Effector memory CD8-positive, alpha-beta T cell (primary cell): ENCODE data around the gene TBC1D1.

Experiments used
- ATAC-seq: fragments of 150-1000 bp; cut with Tn5 transposase; replicated peaks from 2 replicates; pipeline ENCODE4 v1.10.0; 2021; ENCODE audit warnings: mild to moderate bottlenecking, moderate library complexity
- DNase-seq, 3 experiments: peaks; one replicate each; pipeline ENCODE4 v3.0.0; 2021
- H3K27ac Mint-ChIP-seq, 2 donors: one replicate each; pipeline ENCODE4 v1.8.0; 2022; ENCODE audit warnings: mild to moderate bottlenecking in 2 of 2, mixed read lengths in 2 of 2, moderate library complexity in 2 of 2
- H3K27me3 Mint-ChIP-seq, 2 donors: one replicate each; pipeline ENCODE4 v1.8.0; 2022; ENCODE audit warnings: mixed read lengths in 2 of 2
- H3K36me3 Mint-ChIP-seq: one replicate; pipeline ENCODE4 v1.8.0; 2022; ENCODE audit warnings: mild to moderate bottlenecking, moderate library complexity, mixed read lengths; ENCODE audit not compliant: insufficient read depth
- H3K4me1 Mint-ChIP-seq, 2 donors: one replicate each; pipeline ENCODE4 v1.8.0; 2022; ENCODE audit warnings: low read depth in 2 of 2, mixed read lengths in 2 of 2
- H3K4me3 Mint-ChIP-seq, 2 donors: one replicate each; pipeline ENCODE4 v1.8.0; 2022; ENCODE audit warnings: mild to moderate bottlenecking in 2 of 2, mixed read lengths in 2 of 2, moderate library complexity in 2 of 2
- H3K9me3 Mint-ChIP-seq, 2 donors: one replicate each; pipeline ENCODE4 v1.8.0; 2022; ENCODE audit warnings: mixed read lengths in 2 of 2

TBC1D1 gene

GRCh38 chr4:38162240-38162784, 271.4 kb downstream of the TBC1D1 start:
- Mint-ChIP-seq H3K4me1 (peaks cover 6 to 9% of the 10 kb centered on the region in 2 donors), H3K9me3 (no peaks in the 10 kb centered on the region), H3K27me3 (no peaks in the 10 kb centered on the region), H3K4me3 (no peak overlapping the region), H3K36me3 (no peaks in the 10 kb centered on the region), H3K27ac (peak overlapping the region; percentile 72 to 85)
- no peak for DNase-seq
- ATAC-seq, result no peak

DNA sequence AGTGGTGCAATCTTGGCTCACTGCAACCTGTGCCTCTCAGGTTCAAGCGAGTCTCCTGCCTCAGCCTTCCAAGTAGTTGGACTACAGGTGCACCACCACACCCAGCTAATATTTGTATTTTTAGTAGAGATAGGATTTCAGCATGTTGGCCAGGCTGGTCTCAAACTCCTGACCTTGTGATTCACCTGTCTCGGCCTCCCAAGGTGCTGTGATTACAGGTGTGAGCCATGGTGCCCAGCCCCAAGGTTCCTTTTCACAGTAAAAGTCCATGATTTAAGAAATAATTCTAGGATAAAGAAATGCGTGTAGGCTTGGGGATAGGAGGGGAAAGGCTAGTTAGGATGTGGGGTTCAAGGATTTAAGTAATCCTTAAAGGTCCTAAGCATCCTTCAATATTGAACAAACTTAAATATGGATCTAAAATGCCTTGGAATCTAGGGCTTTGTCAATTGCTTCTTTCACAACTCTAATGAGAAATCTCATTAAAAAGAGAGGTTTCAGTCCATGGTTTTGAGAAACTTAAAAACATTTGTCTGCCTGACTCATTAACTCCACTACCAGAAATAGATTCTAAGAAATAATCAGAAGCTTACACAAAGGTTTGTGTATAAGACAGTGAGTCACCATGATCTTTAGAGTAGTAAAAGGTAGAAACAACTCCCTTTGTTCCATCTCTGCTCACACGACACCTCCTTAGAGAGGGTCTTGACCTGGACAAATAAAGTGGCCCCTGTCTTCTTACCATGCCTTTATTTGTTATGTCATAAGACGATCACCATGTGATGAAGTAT, 272.5 kb downstream of the TBC1D1 start:
- peak overlapping the region in 1 of 2 donors; percentile 72 for H3K27ac Mint-ChIP-seq
- H3K4me1 Mint-ChIP-seq, result peaks cover 6 to 9% of the 10 kb centered on the region in 2 donors
- peaks cover 3% of the 10 kb centered on the region for H3K36me3 Mint-ChIP-seq
- H3K4me3 Mint-ChIP-seq, result no peak overlapping the region
- H3K27me3 Mint-ChIP-seq, result no peaks in the 10 kb centered on the region
- ATAC-seq (no peak), DNase-seq (no peak)
- H3K9me3 Mint-ChIP-seq, result no peaks in the 10 kb centered on the region

DNA sequence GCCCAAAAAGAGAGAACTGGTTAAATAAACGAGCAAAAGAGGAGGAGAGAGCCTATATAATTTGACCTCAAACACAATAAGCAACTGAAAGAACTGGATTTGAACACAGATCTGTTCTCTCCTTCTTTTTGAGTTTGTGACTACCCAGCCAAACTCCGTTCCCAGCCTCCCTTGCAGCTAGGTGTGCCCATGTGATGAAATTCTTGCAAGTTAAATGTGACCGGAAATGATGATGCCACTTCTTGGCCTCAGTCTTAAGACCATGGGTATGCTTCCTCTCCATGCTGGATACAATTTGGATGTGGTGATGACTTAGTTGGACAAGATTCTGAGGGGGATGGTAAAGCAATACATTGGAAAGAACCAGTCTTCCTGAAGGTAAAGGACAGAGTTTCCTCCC, 273.5 kb downstream of the TBC1D1 start:
- Mint-ChIP-seq H3K27me3 (no peaks in the 10 kb centered on the region), H3K36me3 (peaks cover 3% of the 10 kb centered on the region), H3K4me1 (peaks cover 6 to 9% of the 10 kb centered on the region in 2 donors), H3K9me3 (no peaks in the 10 kb centered on the region), H3K4me3 (no peak overlapping the region), H3K27ac (no peak overlapping the region)
- ATAC-seq (no peak), DNase-seq (no peak)

- no peak overlapping the region for H3K27ac Mint-ChIP-seq
- peaks cover 2 to 3% of the 10 kb centered on the region in 2 donors for H3K4me1 Mint-ChIP-seq
- ATAC-seq, result no peak
Observed at GRCh38 chr4:38166082-38166481, 275.2 kb downstream of the TBC1D1 start.

DNA sequence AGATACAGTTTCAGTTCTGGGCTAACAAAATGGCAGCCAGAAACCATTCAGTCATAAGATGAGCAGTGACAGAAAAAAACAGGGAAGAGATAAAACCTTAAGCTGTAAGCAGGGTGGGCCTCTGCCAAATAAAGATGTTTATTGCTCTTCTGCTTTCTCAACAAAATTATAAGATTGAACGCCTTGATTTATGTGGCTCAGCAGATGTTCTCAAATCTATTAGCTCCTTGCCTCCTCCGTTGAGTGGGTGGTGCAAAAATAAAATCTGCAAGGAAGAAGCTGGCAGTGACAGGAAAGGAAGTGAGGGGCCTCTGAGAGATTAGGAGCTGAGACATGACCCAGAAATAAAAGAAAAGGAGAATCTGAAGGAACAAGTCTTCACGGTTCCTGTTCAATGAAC, 275.9 kb downstream of the TBC1D1 start:
- H3K27me3 Mint-ChIP-seq, result no peaks in the 10 kb centered on the region
- H3K9me3 Mint-ChIP-seq, result no peaks in the 10 kb centered on the region
- H3K4me1 Mint-ChIP-seq, result peaks cover 0 to 2% of the 10 kb centered on the region in 2 donors
- ATAC-seq, result no peak
- peaks cover 3% of the 10 kb centered on the region for H3K36me3 Mint-ChIP-seq
- H3K27ac Mint-ChIP-seq, result no peak overlapping the region
- no peak overlapping the region for H3K4me3 Mint-ChIP-seq
- no peak for DNase-seq

More at GRCh38 chr4:38166082-38166481, 275.2 kb downstream of the TBC1D1 start:
- no peaks in the 10 kb centered on the region for H3K9me3 Mint-ChIP-seq
- DNase-seq, result no peak
- H3K27me3 Mint-ChIP-seq, result no peaks in the 10 kb centered on the region
- peaks cover 3% of the 10 kb centered on the region for H3K36me3 Mint-ChIP-seq
- H3K4me3 Mint-ChIP-seq, result no peak overlapping the region

DNA sequence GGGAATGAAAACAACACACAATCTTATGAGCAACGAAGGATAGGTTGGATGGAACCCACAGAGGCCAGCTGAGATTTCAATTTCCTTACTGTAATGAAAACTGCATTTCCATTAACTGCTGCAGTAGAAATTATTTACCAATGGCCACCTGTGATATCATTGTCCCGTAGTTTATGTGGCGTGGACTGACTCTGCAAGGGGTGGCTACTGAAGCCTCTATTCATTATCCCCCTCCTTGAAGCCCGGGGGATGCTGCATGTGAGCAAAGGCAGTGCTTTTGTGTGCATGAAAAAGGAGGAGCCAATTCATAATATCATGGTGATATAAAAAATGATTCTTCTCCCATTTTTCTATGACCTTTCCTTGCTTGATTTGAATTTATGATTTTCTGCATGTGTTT, 277.1 kb downstream of the TBC1D1 start:
- H3K9me3 Mint-ChIP-seq, result no peaks in the 10 kb centered on the region
- peaks cover 0 to 2% of the 10 kb centered on the region in 2 donors for H3K4me1 Mint-ChIP-seq
- no peak for ATAC-seq
- no peak overlapping the region for H3K4me3 Mint-ChIP-seq
- no peak overlapping the region for H3K27ac Mint-ChIP-seq
- H3K27me3 Mint-ChIP-seq, result no peaks in the 10 kb centered on the region
- H3K36me3 Mint-ChIP-seq, result peaks cover 3% of the 10 kb centered on the region
- DNase-seq, result no peak

DNA sequence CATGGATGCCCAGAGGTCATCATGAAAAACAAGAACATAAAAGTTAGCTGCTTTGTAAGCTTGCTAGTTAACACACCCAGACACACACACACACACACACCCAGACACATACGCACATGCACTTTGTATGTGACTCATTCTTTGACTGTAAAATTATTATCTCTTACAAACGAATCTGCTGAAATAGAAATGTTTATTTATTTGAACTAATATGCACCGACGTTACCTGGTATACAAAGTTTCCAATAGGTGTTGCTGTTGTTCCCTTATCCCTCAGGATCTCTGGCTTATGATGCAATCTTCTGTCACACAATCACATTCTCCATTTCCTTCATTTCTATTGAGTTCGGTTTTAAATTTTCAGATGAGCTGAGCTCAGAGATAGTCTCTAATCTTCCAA, 278.6 kb downstream of the TBC1D1 start:
- no peaks in the 10 kb centered on the region for H3K9me3 Mint-ChIP-seq
- ATAC-seq (no peak), DNase-seq (no peak)
- peaks cover 0 to 3% of the 10 kb centered on the region in 2 donors for H3K4me1 Mint-ChIP-seq
- no peak overlapping the region for H3K4me3 Mint-ChIP-seq
- no peak overlapping the region for H3K27ac Mint-ChIP-seq
- H3K36me3 Mint-ChIP-seq, result peaks cover 3% of the 10 kb centered on the region
- H3K27me3 Mint-ChIP-seq, result no peaks in the 10 kb centered on the region

GRCh38 chr4:38170338-38171169, 279.7 kb downstream of the TBC1D1 start:
- Mint-ChIP-seq H3K4me3 (no peak overlapping the region), H3K27ac (no peak overlapping the region), H3K36me3 (peaks cover 3% of the 10 kb centered on the region), H3K9me3 (no peaks in the 10 kb centered on the region), H3K27me3 (no peaks in the 10 kb centered on the region), H3K4me1 (peaks cover 4 to 6% of the 10 kb centered on the region in 2 donors)
- ATAC-seq, result no peak
- DNase-seq, result no peak

GRCh38 chr4:38172078-38172477, 281.2 kb downstream of the TBC1D1 start:
- ATAC-seq (no peak), DNase-seq (no peak)
- Mint-ChIP-seq H3K4me3 (no peak overlapping the region), H3K36me3 (peaks cover 3% of the 10 kb centered on the region), H3K27me3 (no peaks in the 10 kb centered on the region), H3K27ac (no peak overlapping the region), H3K4me1 (peaks cover 10% of the 10 kb centered on the region in 2 donors), H3K9me3 (no peaks in the 10 kb centered on the region)

DNA sequence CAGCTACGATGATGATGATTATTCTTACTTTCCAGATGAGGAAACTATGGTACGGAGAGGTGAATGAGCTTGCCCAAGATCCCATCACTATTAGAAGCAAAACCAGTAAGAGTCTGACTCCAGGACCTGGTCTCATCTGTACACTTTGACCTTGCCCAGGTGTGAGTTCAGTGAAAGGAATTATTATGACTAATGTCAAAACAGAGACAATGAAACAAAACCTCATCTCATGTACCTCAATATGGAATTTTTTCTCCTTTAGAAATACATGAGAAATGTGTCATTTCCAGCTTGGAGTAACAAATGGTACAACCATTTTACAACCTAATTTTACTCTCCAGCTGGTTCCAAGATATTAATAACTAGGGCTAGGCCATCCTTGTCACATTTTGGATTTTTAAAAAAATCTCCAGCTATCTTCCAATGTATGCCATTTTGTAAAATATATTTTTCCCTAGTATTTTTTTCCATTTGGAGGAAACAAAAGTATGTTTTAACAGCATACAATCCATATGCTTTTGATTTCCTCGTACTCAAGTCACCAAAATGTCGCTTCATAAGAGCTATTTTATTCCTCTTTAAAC, 283.1 kb downstream of the TBC1D1 start:
- no peak for DNase-seq
- Mint-ChIP-seq H3K4me1 (peaks cover 24 to 26% of the 10 kb centered on the region in 2 donors), H3K9me3 (no peaks in the 10 kb centered on the region), H3K27me3 (no peaks in the 10 kb centered on the region), H3K4me3 (no peak overlapping the region), H3K27ac (no peak overlapping the region), H3K36me3 (peaks cover 4% of the 10 kb centered on the region)
- ATAC-seq, result no peak

DNA sequence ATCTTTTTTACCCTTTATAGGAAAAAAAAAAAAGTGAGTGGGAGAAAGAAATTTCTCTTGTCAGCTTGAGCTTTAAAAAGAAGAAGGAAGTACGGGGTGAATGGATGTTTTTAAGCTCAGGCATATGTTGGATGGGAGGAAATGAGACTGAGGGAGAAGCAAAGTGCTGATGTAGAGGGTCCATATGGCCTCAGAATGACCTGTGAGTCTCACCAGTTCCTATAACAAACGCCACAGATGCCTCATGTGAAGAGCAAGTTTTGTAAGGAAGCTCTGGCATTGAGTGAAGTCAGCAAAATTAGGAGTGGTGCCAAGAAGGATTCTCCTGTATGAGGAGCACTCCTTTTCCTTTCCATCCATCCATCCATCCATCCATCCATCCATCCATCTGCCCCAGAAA, 283.9 kb downstream of the TBC1D1 start:
- Mint-ChIP-seq H3K27ac (peak overlapping the region in 1 of 2 donors; percentile 10), H3K4me1 (peaks cover 29 to 30% of the 10 kb centered on the region in 2 donors), H3K4me3 (no peak overlapping the region), H3K27me3 (no peaks in the 10 kb centered on the region), H3K9me3 (no peaks in the 10 kb centered on the region), H3K36me3 (peaks cover 6% of the 10 kb centered on the region)
- no peak for DNase-seq
- ATAC-seq, result no peak

DNA sequence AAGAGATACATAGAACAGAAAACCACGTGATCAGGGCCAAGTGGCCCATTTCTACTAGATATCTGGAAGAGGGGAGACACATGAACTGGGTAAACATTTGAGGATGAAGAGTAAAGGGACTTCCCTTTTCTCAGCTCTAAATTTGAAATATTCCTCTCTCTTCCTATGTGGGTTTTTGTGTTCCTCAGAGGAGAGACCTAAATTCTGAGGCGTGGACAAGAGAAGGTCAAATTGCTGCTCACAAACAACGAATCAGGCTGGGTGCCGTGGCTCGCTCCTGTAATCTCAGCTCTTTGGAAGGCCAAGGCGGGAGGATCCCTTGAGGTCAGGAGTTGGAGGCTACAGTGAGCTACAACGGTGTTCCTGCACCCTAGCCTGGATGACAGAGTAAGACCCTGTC, 285.3 kb downstream of the TBC1D1 start:
- H3K27me3 Mint-ChIP-seq, result no peaks in the 10 kb centered on the region
- DNase-seq (no peak), ATAC-seq (no peak)
- peak overlapping the region; percentile 66 to 76 for H3K4me3 Mint-ChIP-seq
- peaks cover 30 to 31% of the 10 kb centered on the region in 2 donors for H3K4me1 Mint-ChIP-seq
- no peaks in the 10 kb centered on the region for H3K9me3 Mint-ChIP-seq
- peaks cover 6% of the 10 kb centered on the region for H3K36me3 Mint-ChIP-seq
- H3K27ac Mint-ChIP-seq, result peak overlapping the region in 1 of 2 donors; percentile 66

- peaks cover 30 to 31% of the 10 kb centered on the region in 2 donors for H3K4me1 Mint-ChIP-seq
- H3K9me3 Mint-ChIP-seq, result no peaks in the 10 kb centered on the region
- peaks cover 6% of the 10 kb centered on the region for H3K36me3 Mint-ChIP-seq
- H3K27ac Mint-ChIP-seq, result peak overlapping the region; percentile 76 to 88
- no peaks in the 10 kb centered on the region for H3K27me3 Mint-ChIP-seq
- H3K4me3 Mint-ChIP-seq, result peak overlapping the region; percentile 66 to 76
- DNase-seq (peak; percentile 23 to 27 (median 25)), ATAC-seq (peak; percentile 74)
Observed at GRCh38 chr4:38177035-38177546, 286.2 kb downstream of the TBC1D1 start.
